Activated CD4-positive, alpha-beta T cell treated with anti-CD3 and anti-CD28 coated beads, Interleukin-2, amount 50 U/mL, for 48 hours (primary cell): ENCODE measurements around the gene ITCH.
"Not testable (repeated sequence)": the region's sequence is repeated elsewhere in the genome, so short reads cannot be mapped to it uniquely, and the experiment has no call there.

ENCODE experiments used
- DNase-seq, 2 experiments: peaks; one replicate each; pipeline ENCODE4 v3.0.0-alpha.2; 2020

ITCH gene

GRCh38 chr20:34472246-34472925 is 109.3 kb downstream of the ITCH start:
- no peak for DNase-seq

GRCh38 chr20:34473262-34473883 is 110.3 kb downstream of the ITCH start:
- peak; percentile 39 to 54 for DNase-seq

GRCh38 chr20:34475979-34476736 is 113.1 kb downstream of the ITCH start:
- DNase-seq, result peak; percentile 10 to 40

- DNase-seq, result no peak
Measured at GRCh38 chr20:34479627-34480026, 116.6 kb downstream of the ITCH start.

GRCh38 chr20:34482154-34482553 is 119.1 kb downstream of the ITCH start:
- DNase-seq, result not testable (repeated sequence)

GRCh38 chr20:34483585-34484220 is 120.6 kb downstream of the ITCH start:
- not testable (repeated sequence) for DNase-seq

- no peak for DNase-seq
Measured at GRCh38 chr20:34485068-34485634, 122.1 kb downstream of the ITCH start.

GRCh38 chr20:34491226-34491931 is 128.3 kb downstream of the ITCH start:
- no peak for DNase-seq

- DNase-seq, result no peak
Measured at GRCh38 chr20:34491932-34492509, 128.9 kb downstream of the ITCH start.

GRCh38 chr20:34493646-34494045 is 130.6 kb downstream of the ITCH start:
- no peak for DNase-seq

- DNase-seq, result no peak
Measured at GRCh38 chr20:34495307-34495706, 132.2 kb downstream of the ITCH start.

GRCh38 chr20:34495916-34496315 is 132.8 kb downstream of the ITCH start:
- DNase-seq, result no peak

GRCh38 chr20:34497596-34497995 is 134.5 kb downstream of the ITCH start:
- not testable (repeated sequence) for DNase-seq

- DNase-seq, result no peak
Measured at GRCh38 chr20:34500823-34501222, 137.8 kb downstream of the ITCH start.

- no peak for DNase-seq
Measured at GRCh38 chr20:34506480-34506879, 143.4 kb downstream of the ITCH start.

- no peak for DNase-seq
Measured at GRCh38 chr20:34507702-34508413, 144.8 kb downstream of the ITCH start.

GRCh38 chr20:34510575-34510974 is 147.5 kb downstream of the ITCH start:
- no peak for DNase-seq

- no peak for DNase-seq
Measured at GRCh38 chr20:34511891-34512265, 148.8 kb downstream of the ITCH start.

- DNase-seq, result no peak
Measured at GRCh38 chr20:34512266-34512954, 149.3 kb downstream of the ITCH start.

- DNase-seq, result no peak
Measured at GRCh38 chr20:34512955-34513419, 149.9 kb downstream of the ITCH start.

GRCh38 chr20:34514034-34514433 is 151.0 kb downstream of the ITCH start:
- not testable (repeated sequence) for DNase-seq
